Loucy (cell line): ENCODE data around the gene KSR2.

Experiments
- H2AFZ ChIP-seq: fragments of 200-600 bp; sonication (generic); 2 replicates; pipeline ENCODE4 v1.6.0; 2016; ENCODE audit warnings: antibody characterized with exemption, mild to moderate bottlenecking, low read length, moderate library complexity
- H3F3A ChIP-seq: fragments of 200-600 bp; 2 replicates; pipeline ENCODE4 v1.6.0; 2016; ENCODE audit warnings: antibody characterized with exemption, low read depth, mild to moderate bottlenecking
- H3K27me3 ChIP-seq: fragments of 200-600 bp; sonication (generic); 2 replicates; pipeline ENCODE4 v1.6.1; 2014; ENCODE audit warnings: low read length, mild to moderate bottlenecking; ENCODE audit not compliant: insufficient read depth, poor library complexity, severe bottlenecking
- H3K36me3 ChIP-seq: fragments of 200-600 bp; sonication (generic); 2 replicates; pipeline ENCODE4 v1.6.1; 2016; ENCODE audit warnings: low read length; ENCODE audit not compliant: insufficient read depth
- H3K4me1 ChIP-seq: fragments of 200-600 bp; sonication (generic); 2 replicates; pipeline ENCODE4 v1.5.1; 2014; ENCODE audit warnings: low read length, mild to moderate bottlenecking; ENCODE audit not compliant: insufficient read depth, poor library complexity, severe bottlenecking
- H3K4me2 ChIP-seq: fragments of 200-600 bp; sonication (generic); 2 replicates; pipeline ENCODE4 v1.6.0; 2014; ENCODE audit warnings: antibody characterized with exemption, low read length, low read depth, mild to moderate bottlenecking; ENCODE audit not compliant: poor library complexity, severe bottlenecking
- H3K4me3 ChIP-seq: fragments of 200-600 bp; sonication (generic); 2 replicates; pipeline ENCODE4 v1.5.1; 2014; ENCODE audit warnings: low read length, mild to moderate bottlenecking, mixed read lengths; ENCODE audit not compliant: poor library complexity, severe bottlenecking
- H3K79me2 ChIP-seq: fragments of 200-600 bp; sonication (generic); 2 replicates; pipeline ENCODE4 v1.6.1; 2014; ENCODE audit warnings: low read length; ENCODE audit not compliant: insufficient read depth
- H3K9ac ChIP-seq: fragments of 200-600 bp; sonication (generic); 2 replicates; pipeline ENCODE4 v1.6.0; 2014; ENCODE audit warnings: mild to moderate bottlenecking, low read depth, low read length, moderate library complexity; ENCODE audit not compliant: poor library complexity, severe bottlenecking
- H3K9me2 ChIP-seq: fragments of 200-600 bp; sonication (generic); replicated peaks from 2 replicates; pipeline ENCODE4 v1.6.1; 2016; ENCODE audit warnings: low read depth, low read length, mixed read lengths
- H3K9me3 ChIP-seq: fragments of 200-600 bp; sonication (generic); 2 replicates; pipeline ENCODE4 v1.6.1; 2014; ENCODE audit warnings: mild to moderate bottlenecking, antibody characterized with exemption, low read length, low read depth; ENCODE audit not compliant: insufficient read depth
- H4K20me1 ChIP-seq: fragments of 200-600 bp; sonication (generic); 2 replicates; pipeline ENCODE4 v1.6.0; 2014; ENCODE audit warnings: antibody characterized with exemption, low read length, mild to moderate bottlenecking; ENCODE audit not compliant: insufficient read depth, poor library complexity, severe bottlenecking
- CTCF ChIP-seq: fragments of 200-600 bp; sonication (generic); conservative IDR thresholded peaks from 2 replicates; pipeline ENCODE4 v1.5.1; 2014; ENCODE audit warnings: mild to moderate bottlenecking, antibody characterized with exemption, low read length
- EZH2phosphoT487 ChIP-seq: fragments of 200-600 bp; IDR thresholded peaks from 2 replicates; pipeline ENCODE4 v1.6.1; 2018; ENCODE audit warnings: antibody characterized with exemption, mild to moderate bottlenecking, moderate library complexity, borderline replicate concordance

Gene KSR2

DNA sequence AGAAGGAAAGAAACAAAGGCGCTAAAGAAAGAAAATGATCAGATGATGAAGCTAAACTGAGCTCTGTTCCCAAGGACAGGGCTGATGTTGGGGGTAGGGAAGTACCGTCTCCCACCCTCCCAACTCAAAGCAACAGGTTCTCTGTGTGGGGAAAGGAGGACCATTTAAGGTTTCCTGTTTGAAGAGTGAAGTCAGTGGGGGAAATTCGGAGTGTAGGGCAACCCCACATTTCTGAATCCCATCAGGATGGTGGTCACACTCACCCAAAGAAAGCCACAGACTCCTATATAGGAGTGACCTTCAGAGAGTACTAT lies 131.1 kb downstream of the KSR2 start:
- H3K4me3 ChIP-seq, result no peak overlapping the region

DNA sequence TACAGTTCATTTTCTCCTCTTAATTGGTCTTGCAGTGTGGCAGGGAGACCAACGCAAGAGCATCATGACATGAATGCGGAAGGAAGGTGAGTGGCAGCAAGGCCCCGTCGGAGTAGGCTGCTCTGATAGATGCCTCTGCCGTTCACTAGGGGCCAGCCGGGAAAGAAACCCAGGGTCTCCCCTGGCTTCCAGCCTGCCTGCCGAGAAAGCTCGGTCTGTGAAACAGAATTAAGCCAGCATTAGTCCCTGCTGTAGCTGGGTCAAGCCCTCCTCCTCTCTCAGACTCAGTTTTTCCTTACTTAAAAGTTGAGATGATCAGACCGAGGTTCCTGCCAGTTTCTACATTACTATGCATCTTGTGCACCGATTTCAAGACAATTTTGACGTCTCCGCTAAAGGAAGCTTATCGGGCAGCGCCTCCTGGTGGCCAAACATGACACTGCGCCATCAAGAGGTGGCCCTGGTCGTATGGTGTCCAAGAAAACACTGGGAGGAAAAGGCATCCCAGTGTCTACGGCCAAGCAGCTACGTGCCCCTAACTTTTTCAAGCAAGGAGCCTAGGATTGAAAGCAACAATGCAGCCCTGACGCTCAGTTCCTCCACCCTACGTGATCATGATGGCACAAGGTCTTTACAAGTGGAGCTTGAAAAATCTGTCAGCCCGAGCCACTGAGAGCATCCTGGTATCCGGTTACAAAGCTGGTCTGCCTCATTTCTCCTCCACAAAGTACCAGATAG lies 131.6 kb downstream of the KSR2 start:
- H3K36me3 ChIP-seq, result no peaks in the 10 kb centered on the region
- H3K27me3 ChIP-seq, result no peaks in the 10 kb centered on the region
- H3K4me1 ChIP-seq, result no peaks in the 10 kb centered on the region
- TF ChIP-seq EZH2phosphoT487, result no peak
- TF ChIP-seq CTCF, result peak; percentile 100
- no peaks in the 10 kb centered on the region for H3F3A ChIP-seq
- H3K9ac ChIP-seq, result no peak overlapping the region
- H3K9me3 ChIP-seq, result no peaks in the 10 kb centered on the region
- H3K4me2 ChIP-seq, result peak overlapping the region; percentile 34
- no peaks in the 10 kb centered on the region for H3K9me2 ChIP-seq
- H4K20me1 ChIP-seq, result no peaks in the 10 kb centered on the region
- H2AFZ ChIP-seq, result peak overlapping the region; percentile 89
- H3K4me3 ChIP-seq, result peak overlapping the region; percentile 40
- no peaks in the 10 kb centered on the region for H3K79me2 ChIP-seq

More for the DNA sequence above, 131.1 kb downstream of the KSR2 start:
- no peak for TF ChIP-seq CTCF
- no peak for TF ChIP-seq EZH2phosphoT487
- H3K4me1 ChIP-seq, result no peaks in the 10 kb centered on the region
- no peaks in the 10 kb centered on the region for H3K9me2 ChIP-seq
- H3F3A ChIP-seq, result no peaks in the 10 kb centered on the region
- H3K79me2 ChIP-seq, result no peaks in the 10 kb centered on the region
- H3K9me3 ChIP-seq, result no peaks in the 10 kb centered on the region
- no peak overlapping the region for H2AFZ ChIP-seq
- no peaks in the 10 kb centered on the region for H3K36me3 ChIP-seq
- H4K20me1 ChIP-seq, result no peaks in the 10 kb centered on the region
- H3K4me2 ChIP-seq, result no peak overlapping the region
- no peaks in the 10 kb centered on the region for H3K27me3 ChIP-seq
- no peak overlapping the region for H3K9ac ChIP-seq

DNA sequence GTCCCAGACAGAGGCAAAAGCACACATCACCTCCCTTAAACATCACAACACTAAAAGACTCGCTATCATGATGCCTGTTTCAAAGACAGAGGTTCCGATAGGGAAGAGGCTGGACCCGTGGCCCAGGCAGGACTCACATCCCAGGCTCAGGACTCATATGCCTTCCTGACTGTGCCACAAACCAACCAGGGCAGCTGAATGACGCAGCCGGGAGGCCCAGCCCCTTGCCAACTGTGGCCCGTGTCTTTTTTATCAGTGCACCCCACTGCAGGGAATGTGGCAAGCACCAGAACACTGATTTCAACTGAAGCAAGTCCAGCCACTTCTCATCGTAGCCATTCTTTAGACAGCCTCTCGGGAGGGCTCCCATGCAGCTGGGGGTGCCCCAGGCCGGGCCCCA lies 132.3 kb downstream of the KSR2 start:
- no peaks in the 10 kb centered on the region for H3K79me2 ChIP-seq
- H3K9ac ChIP-seq, result no peak overlapping the region
- peak overlapping the region; percentile 34 for H3K4me2 ChIP-seq
- no peaks in the 10 kb centered on the region for H3K9me2 ChIP-seq
- no peaks in the 10 kb centered on the region for H3F3A ChIP-seq
- no peaks in the 10 kb centered on the region for H4K20me1 ChIP-seq
- no peak for TF ChIP-seq CTCF
- H3K4me1 ChIP-seq, result no peaks in the 10 kb centered on the region
- H3K9me3 ChIP-seq, result no peaks in the 10 kb centered on the region
- H2AFZ ChIP-seq, result peak overlapping the region; percentile 89; the same call in 1 of the 2 replicates
- H3K4me3 ChIP-seq, result no peak overlapping the region
- no peaks in the 10 kb centered on the region for H3K36me3 ChIP-seq
- no peaks in the 10 kb centered on the region for H3K27me3 ChIP-seq
